ENCODE data around the gene SH2D1B. TPM values are rescaled to one million over a fixed set of nuclear protein-coding genes. Genes with fewer than 3 reads are reported as not detected.

Gene SH2D1B
- total RNA-seq, 1 donor from 2014 or later, result not detected

- no peak for DNase-seq (ENCODE audit: low read depth in 2 of 2)
Measured at GRCh38 chr1:162381941-162382750, 29.8 kb downstream of the SH2D1B start.

GRCh38 chr1:162381383-162381782 is 30.6 kb downstream of the SH2D1B start, which contains the start of gene C1orf226:
Gene C1orf226 (plus strand): TSS chr1:162381728. CDS start chr1:162381902, 174 bp downstream.
- no peak for DNase-seq (ENCODE audit: low read depth in 2 of 2)

GRCh38 chr1:162380061-162380846 is 31.7 kb downstream of the SH2D1B start:
- DNase-seq (ENCODE audit: low read depth in 2 of 2), result no peak

GRCh38 chr1:162376691-162377090 is 35.2 kb downstream of the SH2D1B start, which contains the start of gene SPATA46:
Gene SPATA46 (minus strand): TSS chr1:162376854. CDS start chr1:162376790, 64 bp downstream.
- no peak for DNase-seq (ENCODE audit: low read depth in 2 of 2)

- DNase-seq (ENCODE audit: low read depth in 2 of 2), result no peak
Measured at GRCh38 chr1:162375463-162375862, 36.5 kb downstream of the SH2D1B start.

- no peak for DNase-seq (ENCODE audit: low read depth in 2 of 2)
Measured at GRCh38 chr1:162374406-162374805, 37.5 kb downstream of the SH2D1B start.

GRCh38 chr1:162373541-162374260 is 38.2 kb downstream of the SH2D1B start:
- peak in 1 of 2 donors; percentile 44 for DNase-seq (ENCODE audit: low read depth in 2 of 2)

- DNase-seq (ENCODE audit: low read depth in 2 of 2), result no peak
Measured at GRCh38 chr1:162373072-162373427, 38.9 kb downstream of the SH2D1B start.

- DNase-seq (ENCODE audit: low read depth in 2 of 2), result no peak
Measured at GRCh38 chr1:162372159-162373071, 39.5 kb downstream of the SH2D1B start.

- DNase-seq (ENCODE audit: low read depth in 2 of 2), result no peak
Measured at GRCh38 chr1:162371611-162372010, 40.3 kb downstream of the SH2D1B start.

GRCh38 chr1:162370721-162371120 is 41.2 kb downstream of the SH2D1B start:
- no peak for DNase-seq (ENCODE audit: low read depth in 2 of 2)

GRCh38 chr1:162370161-162370560 is 41.8 kb downstream of the SH2D1B start:
- no peak for DNase-seq (ENCODE audit: low read depth in 2 of 2)

GRCh38 chr1:162369571-162369970 is 42.4 kb downstream of the SH2D1B start:
- DNase-seq (ENCODE audit: low read depth in 2 of 2), result no peak

GRCh38 chr1:162368451-162368850 is 43.5 kb downstream of the SH2D1B start:
- DNase-seq (ENCODE audit: low read depth in 2 of 2), result no peak

- DNase-seq (ENCODE audit: low read depth in 2 of 2), result no peak
Measured at GRCh38 chr1:162367772-162368171, 44.2 kb downstream of the SH2D1B start.

- DNase-seq (ENCODE audit: low read depth in 2 of 2), result no peak
Measured at GRCh38 chr1:162367073-162367472, 44.9 kb downstream of the SH2D1B start.

- no peak for DNase-seq (ENCODE audit: low read depth in 2 of 2)
Measured at GRCh38 chr1:162366671-162367070, 45.3 kb downstream of the SH2D1B start.

GRCh38 chr1:162366149-162366548 is 45.8 kb downstream of the SH2D1B start:
- no peak for DNase-seq (ENCODE audit: low read depth in 2 of 2)

- DNase-seq (ENCODE audit: low read depth in 2 of 2), result no peak
Measured at GRCh38 chr1:162365284-162366020, 46.5 kb downstream of the SH2D1B start.

- no peak for DNase-seq (ENCODE audit: low read depth in 2 of 2)
Measured at GRCh38 chr1:162364498-162364897, 47.4 kb downstream of the SH2D1B start.

All from lung microvascular endothelial cell (primary cell).